HEK293 (cell line): Measurements from ENCODE around the gene GPRIN2.

ENCODE experiments used
- ZFP37 ChIP-seq: fragments of 450-650 bp; formaldehyde crosslinking; IDR thresholded peaks from 2 replicates; pipeline ENCODE4 v1.5.1; 2016; ENCODE audit warnings: missing biosample characterization, missing genetic modification characterization
- ZNF274 ChIP-seq, 2 experiments: fragments of 200-500 bp in 1 of 2; fragments of 450-650 bp in 1 of 2; sonication (Bioruptor generic) in 1 of 2; formaldehyde crosslinking in 1 of 2; IDR thresholded peaks; 2 replicates each; pipeline versions ENCODE4 v1.5.1 to v1.6.1; 2014 to 2016; ENCODE audit warnings: borderline replicate concordance in 1 of 2, inconsistent platforms in 1 of 2, low read length in 1 of 2, missing biosample characterization in 1 of 2, missing genetic modification characterization in 1 of 2
- ZNF704 ChIP-seq: fragments of 450-650 bp; formaldehyde crosslinking; IDR thresholded peaks from 2 replicates; pipeline ENCODE4 v1.5.1; 2016; ENCODE audit warnings: missing biosample characterization, missing genetic modification characterization

- TF ChIP-seq ZNF704 (tag by site-specific recombination) (no peak), ZFP37 (no peak), ZNF274 (IDR thresholded peaks at IDR 0.05; ENCODE audit: low read length) (no peak), ZNF274 (tag by site-specific recombination; IDR thresholded peaks at IDR 0.05; ENCODE audit: borderline replicate concordance) (no peak)
Measured at GRCh38 chr10:46520941-46521340, 35.5 kb downstream of the GPRIN2 start.
